ENCODE measurements around the gene STXBP2.

Gene STXBP2

DNA sequence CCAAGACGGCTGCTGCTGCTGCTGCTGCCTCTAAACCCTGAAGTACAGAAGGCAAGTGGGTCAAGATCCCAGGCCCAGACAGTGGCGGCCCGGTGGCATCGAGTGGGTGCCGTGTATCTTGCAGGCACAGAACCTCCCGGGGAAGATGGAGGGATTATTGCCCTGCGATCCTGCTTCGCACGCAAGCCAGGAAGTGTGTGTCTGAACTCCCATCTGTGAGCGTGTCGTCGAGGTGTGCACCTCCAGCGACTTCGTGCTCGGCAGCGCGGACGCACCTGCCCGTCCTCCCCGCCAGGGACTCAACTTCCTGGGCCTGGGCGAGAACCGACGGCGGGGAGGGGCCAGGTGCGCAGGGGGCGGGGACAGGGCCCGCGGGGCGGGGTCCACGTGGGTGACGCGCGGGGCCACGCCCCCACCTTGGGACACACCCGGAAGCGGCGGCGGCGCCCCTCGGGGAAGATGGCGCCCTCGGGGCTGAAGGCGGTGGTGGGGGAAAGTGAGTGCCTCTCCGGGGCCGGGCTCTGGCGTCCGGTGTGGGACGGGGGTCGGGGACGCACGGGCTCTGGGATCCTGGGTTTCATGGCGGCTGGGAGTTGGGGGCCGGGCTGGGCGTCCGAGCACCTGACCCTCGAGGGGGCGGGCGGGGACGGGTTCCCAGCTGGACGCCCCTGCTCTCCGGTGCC is at the start of gene STXBP2:
TSS of gene STXBP2 (plus strand) at position 420 of the 683 bp plus-strand sequence. CDS start at position 460, 40 bp downstream.
- peak within 1 kb of the TSS; percentile 6; the same call in 1 of the 2 replicates for H3K4me3 ChIP-seq (ENCODE audit: low read depth, low read length)
- TF ChIP-seq, protein P1, sequence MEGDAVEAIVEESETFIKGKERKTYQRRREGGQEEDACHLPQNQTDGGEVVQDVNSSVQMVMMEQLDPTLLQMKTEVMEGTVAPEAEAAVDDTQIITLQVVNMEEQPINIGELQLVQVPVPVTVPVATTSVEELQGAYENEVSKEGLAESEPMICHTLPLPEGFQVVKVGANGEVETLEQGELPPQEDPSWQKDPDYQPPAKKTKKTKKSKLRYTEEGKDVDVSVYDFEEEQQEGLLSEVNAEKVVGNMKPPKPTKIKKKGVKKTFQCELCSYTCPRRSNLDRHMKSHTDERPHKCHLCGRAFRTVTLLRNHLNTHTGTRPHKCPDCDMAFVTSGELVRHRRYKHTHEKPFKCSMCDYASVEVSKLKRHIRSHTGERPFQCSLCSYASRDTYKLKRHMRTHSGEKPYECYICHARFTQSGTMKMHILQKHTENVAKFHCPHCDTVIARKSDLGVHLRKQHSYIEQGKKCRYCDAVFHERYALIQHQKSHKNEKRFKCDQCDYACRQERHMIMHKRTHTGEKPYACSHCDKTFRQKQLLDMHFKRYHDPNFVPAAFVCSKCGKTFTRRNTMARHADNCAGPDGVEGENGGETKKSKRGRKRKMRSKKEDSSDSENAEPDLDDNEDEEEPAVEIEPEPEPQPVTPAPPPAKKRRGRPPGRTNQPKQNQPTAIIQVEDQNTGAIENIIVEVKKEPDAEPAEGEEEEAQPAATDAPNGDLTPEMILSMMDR (IDR thresholded peaks at IDR 0.05; ENCODE audit: low read depth, low read length): no peak

DNA sequence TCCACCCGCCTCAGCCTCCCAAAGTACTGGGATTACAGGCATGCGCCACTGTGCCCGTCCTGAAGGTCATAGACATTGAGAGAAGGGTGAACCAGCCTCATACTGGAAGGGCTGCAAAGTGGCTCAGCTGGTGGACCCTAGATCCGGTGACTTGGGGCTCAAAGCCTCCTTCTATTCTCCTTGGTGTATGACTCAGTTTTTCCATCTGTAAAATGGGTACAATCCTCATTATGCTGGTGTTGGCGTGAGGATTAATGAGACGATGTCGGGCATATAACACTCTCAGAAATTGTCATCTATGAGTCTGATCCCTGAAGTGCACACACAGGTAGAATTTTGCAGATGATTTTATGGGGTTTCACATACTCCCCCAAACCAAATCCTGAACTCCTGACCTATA is 47.1 kb upstream of the STXBP2 start:
- H3K4me3 ChIP-seq (ENCODE audit: low read depth, low read length): no peak overlapping the region
- TF ChIP-seq, protein P1 (IDR thresholded peaks at IDR 0.05; ENCODE audit: low read depth, low read length): no peak

DNA sequence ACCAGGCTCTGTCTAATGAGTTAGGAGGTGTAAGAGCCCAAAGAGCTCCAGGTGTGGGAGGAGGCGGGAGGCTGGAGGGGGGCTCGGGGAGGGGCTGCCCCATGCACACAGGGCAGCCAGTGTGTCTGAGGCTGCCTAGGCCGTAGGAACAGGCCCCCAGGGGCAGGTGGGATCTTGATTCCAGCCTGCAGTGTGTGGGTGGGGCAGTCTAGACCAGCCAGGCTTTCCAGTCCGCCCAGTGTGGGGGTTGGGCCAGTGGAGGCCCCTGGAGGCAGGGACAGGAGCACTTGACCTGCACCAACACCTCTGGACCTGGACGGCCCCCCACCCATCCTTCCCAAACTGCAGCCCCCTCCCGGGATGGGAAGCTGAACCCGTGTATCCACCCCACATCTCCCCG is 46.7 kb upstream of the STXBP2 start:
- H3K4me3 ChIP-seq (ENCODE audit: low read depth, low read length): no peak overlapping the region
- TF ChIP-seq, protein P1 (IDR thresholded peaks at IDR 0.05; ENCODE audit: low read depth, low read length): no peak

DNA sequence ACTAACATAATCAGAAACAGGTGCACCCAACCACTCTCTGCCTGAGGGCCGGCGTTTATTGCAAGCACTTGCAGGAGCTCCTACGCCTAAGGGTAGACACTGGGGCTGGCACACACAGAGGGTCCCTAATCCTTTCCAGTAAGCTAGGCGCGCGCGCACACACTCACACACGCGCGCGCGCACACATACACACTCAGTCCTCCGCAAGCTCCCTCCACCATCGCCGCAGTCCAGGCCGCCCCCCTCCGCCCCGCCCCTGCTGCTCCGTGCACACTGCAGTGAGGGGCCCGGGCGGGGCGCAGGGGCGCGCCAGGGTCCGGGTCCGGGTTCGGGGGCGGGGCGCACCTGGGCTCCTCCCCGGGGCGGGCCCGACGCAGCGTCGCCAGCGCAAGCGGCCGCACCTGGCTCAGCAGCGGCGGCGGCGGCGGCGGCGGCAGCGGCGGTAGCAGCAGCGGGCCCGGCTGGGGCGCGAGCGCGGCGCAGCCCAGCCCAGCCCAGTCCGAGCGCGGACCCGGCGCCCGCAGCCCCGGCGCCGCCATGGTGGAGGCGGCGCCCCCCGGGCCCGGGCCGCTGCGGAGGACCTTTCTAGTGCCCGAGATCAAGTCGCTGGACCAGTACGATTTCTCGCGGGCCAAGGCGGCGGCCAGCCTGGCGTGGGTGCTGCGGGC is 41.3 kb upstream of the STXBP2 start, which contains the start of gene CAMSAP3:
TSS of gene CAMSAP3 (plus strand) at position 398 of the 668 bp plus-strand sequence. CDS start at position 538, 140 bp downstream.
- TF ChIP-seq, protein P1 (IDR thresholded peaks at IDR 0.05; ENCODE audit: low read depth, low read length): no peak
- no peak within 1 kb of the TSS for H3K4me3 ChIP-seq (ENCODE audit: low read depth, low read length)

DNA sequence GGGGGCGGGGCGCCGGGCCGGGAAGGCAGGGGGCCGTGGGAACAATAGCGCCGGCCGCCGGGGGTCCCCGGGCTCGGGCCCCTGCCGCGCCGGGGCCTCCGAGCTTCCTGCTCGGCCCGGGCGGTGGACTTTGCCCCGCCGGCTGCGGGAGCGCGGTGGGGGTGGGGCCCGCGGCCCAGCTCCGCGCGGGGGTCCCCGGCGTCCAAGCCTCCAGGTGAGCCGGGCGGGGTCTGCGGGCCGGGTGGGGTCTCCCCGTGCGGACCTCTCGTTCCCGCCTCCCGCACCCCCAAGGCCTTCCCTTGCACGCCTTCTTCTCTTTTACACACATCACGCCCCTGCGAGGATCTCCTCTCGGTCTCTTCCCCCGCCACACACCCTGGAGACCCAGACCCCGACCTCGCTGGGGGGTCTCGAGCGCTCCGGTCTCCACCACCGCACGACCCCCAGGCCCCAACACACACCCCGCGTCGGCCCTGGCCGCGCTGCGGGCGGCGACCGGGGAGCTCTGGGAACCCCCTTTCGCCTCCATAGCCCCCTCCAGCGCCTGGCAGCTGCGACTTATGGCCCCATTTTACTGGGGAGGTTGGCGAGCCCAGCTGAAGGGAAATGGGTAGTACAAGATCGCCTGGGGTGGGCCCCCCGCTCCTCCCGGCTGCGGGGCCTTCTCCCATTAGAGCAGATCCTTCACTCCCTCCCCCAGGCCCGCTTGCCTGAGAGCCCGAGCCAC is 40.5 kb upstream of the STXBP2 start:
- no peak overlapping the region for H3K4me3 ChIP-seq (ENCODE audit: low read depth, low read length)

DNA sequence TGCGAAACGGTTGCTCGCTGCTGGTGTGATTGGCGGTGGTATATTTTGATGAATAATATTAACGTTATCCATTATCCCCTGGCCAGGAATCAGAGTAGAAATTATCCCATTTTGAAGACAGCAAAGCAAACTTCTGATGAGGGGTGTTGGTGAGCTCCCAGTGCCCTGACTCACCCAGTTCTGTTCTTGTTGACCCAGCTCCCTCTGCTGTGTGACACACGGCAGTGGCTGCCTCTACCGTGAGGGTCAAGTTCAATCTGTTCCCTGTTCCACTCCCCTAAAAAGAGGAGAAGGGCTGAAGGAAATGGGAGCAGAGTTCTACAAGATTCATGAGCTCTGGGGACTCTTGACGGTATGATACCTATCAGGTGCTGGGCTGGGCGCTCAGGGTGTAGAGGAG is 39.2 kb upstream of the STXBP2 start:
- no peak overlapping the region for H3K4me3 ChIP-seq (ENCODE audit: low read depth, low read length)
- TF ChIP-seq, protein P1 (IDR thresholded peaks at IDR 0.05; ENCODE audit: low read depth, low read length): no peak

More for the DNA sequence above, 40.5 kb upstream of the STXBP2 start:
- TF ChIP-seq, protein P1 (IDR thresholded peaks at IDR 0.05; ENCODE audit: low read depth, low read length): no peak

Measured in WI38 (cell line).